GM21619 (cell line): ENCODE measurements around the gene PLIN3.
"Not testable (repeated sequence)": the region's sequence is repeated elsewhere in the genome, so short reads cannot be mapped to it uniquely, and the experiment has no call there.

Source experiments
- ATAC-seq: cut with Tn5 transposase; IDR thresholded peaks from one replicate; pipeline ENCODE4 v1.9.1; 2021; ENCODE audit not compliant: unreplicated experiment

Gene PLIN3

DNA sequence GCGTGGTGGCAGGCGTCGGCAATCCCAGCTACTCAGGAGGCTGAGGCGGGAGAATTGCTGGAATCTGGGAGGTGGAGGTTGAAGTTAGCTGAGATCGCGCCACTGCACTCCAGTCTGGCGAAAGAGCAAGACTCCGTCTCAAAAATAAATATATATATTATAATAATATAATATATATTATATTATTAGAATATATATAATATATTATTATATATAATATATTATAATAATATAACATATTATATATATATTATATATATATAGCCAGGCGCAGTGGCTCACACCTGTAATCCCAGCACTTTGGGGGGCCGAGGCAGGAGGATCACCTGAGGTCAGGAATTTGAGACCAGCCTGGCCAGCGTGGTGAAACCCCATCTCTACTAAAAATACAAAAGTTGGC, 25.5 kb upstream of the PLIN3 start:
- not testable (repeated sequence) for ATAC-seq

- ATAC-seq: no peak
These were observed 23.6 kb upstream of the PLIN3 start for GRCh38 chr19:4891066-4891465.

DNA sequence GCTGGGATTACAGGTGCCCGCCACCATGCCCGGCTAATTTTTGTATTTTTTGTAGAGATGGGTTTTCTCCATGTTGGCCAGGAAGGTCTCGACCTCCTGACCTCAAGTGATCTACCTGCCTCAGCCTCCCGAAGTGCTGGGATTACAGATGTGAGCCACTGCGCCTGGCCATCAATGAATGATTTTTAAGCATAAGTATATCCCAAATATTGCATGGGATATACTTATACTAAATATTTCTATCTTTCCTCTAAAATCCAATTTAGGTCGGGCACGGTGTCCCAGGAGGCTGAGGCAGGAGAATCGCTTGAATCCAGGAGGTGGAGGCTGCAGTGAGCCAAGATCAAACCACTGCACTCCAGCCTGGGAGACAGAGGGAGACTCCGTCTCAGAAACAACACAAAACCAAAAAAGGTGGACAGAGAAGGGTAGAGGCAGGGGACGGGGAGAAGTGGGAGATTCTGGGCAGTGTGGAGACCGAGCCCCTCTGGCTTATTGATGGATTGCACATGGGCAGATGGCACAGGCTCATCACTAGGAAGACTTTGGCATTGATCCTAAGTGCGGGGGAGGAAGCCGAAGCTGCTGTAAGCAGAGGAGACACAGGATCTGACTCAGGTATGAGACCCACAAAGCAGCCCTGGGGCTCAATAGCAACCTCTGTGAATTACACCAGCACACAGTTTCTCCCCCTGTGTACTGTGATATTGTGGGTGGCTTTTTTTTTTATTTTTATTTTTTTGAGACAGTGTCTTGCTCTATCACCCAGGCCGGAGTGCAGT, 21.8 kb upstream of the PLIN3 start:
- no peak for ATAC-seq

DNA sequence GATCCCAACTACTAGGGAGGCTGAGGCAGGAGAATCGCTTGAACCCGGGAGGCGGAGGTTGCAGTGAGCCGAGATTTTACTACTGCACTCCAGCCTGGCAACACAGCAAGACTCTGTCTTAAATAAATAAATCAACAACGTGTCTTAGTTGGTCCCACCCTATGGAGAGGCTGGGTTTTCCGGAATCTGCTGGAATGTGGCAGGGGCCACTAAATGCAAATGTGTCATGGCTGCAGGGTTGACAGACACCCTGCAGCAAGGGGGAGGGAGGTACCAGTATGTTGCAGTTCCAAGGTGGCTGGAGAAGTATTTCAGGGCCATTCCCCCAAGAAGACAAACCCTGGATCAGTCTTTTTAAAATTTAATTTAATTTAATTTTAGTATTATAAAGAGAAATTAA, 20.3 kb upstream of the PLIN3 start:
- not testable (repeated sequence) for ATAC-seq

GRCh38 chr19:4884993-4885392, 17.5 kb upstream of the PLIN3 start:
- not testable (repeated sequence) for ATAC-seq

DNA sequence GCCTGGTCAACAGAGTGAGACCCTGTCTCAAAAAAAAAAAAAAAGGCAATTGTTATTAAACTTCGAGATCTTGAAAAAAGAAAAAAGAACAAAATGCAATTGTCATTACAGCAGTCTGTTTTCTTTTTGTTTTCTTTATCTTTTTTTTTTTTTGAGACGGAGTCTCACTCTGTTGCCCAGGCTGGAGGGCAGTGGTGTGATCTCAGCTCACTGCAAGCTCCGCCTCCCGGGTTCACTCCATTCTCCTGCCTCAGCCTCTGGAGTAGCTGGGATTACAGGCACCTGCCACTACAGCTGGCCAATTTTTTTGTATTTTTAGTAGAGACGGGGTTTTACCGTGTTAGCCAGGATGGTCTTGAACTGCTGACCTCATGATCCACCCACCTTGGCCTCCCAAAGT, 15.4 kb upstream of the PLIN3 start:
- ATAC-seq: not testable (repeated sequence)

GRCh38 chr19:4879041-4879440, 11.6 kb upstream of the PLIN3 start:
- no peak for ATAC-seq

DNA sequence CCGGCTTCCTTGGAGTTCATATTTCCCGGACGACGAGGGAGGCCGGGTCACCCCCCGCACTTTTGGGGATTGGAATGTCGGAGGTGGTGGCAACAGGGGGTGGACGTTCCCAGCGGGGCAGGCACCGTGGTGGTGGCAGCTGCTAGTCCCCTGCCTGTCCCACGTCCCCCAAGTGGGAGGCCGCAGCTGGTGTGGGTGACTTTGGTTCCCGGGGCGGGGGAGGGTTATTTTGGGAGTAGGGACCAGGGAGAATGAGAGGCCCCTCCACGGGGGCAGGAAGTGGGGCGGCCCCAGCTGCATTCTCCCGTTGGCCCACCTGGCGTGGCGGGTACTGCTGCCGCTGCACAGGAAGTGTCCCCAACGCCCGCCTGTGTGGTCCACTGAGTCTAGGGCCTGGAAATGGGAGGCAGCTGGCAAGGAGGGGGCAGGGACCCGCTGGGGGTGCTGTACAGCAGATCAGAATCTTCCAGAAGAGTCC, 11.1 kb upstream of the PLIN3 start:
- no peak for ATAC-seq

DNA sequence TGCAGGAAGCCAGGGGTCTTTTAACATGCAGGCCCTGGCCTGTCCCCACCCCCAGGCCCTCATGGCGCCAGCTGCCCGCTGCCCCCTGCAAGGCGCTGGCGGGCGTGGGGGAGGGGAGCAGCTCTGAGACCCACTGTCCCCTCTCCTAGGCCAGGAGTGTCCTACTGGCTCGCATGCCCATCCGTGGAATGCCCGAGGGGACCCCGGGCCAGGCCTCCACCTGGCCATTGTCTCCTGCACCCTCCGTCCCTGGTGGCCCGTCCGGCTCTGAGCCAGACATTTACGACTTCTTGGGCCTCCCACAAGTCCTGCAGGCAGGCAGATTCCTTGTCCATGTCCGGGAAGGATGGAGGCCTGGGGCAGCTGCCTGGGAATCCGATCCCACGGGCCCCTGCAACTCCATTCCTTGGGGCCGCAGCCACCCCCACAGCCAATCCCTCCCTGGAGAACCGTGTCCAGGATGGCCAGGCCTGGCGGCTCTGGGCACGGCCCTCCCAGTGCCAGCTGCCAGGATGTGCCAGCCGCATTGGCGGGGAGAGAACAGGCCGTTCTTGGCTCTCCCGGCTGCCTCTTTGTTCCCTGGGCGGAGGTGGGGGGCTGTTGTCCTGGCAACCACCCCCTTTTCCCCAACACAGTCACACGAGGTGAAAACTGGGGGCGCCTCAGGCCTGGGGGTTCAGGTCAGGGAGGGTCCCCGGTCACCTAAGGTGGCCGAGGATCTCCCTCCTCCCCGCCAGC, 10.5 kb upstream of the PLIN3 start:
- ATAC-seq: no peak

DNA sequence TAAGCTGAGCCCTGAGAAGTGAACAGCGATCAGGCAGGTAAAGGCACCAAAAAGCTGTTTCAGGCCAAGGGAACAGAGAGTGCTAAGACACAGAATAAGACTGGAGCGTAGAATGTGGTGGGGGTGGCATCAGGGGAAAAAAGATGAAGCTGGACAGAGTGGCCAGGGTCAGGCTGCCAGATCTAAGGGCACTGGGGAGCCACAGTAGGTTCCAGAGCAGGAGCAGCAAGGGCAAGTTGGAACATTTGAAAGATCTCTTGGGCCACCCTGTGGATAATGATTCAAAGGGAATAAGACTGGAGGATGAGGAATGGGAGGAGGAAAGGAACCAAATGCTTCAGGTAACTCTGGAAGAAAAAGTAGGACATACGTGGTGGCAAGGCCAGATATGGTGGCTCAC, 6.5 kb upstream of the PLIN3 start:
- no peak for ATAC-seq

- ATAC-seq: no peak
These were observed 4.2 kb upstream of the PLIN3 start for GRCh38 chr19:4871711-4872110.

- ATAC-seq: no peak
These were observed 2.7 kb upstream of the PLIN3 start for GRCh38 chr19:4870025-4870700.

DNA sequence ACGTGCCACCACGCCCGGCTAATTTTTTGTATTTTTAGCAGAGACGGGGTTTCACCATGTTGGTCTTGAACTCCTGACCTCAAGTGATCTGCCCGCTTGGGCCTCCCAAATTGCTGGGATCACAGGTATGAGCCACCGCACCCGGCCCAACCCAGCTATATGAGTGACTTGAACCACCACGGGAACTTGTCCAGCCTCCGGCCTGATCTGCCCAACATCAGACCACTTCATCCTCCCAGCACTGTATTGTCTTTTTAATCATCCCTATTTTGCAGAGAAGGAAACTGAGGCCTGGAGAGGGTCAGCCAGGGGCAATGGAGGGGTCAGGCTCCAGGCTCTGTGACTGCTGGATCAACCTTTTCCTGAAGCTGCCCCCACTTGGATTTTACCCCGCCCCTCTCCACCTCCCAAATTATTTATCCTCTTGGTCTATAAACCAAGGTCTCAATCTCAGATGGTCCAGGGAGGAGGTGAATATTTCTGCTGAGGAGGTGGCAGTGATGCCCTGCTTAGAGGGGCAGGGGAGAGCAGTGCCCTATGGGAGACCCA, 893 bp upstream of the PLIN3 start:
- no peak for ATAC-seq

DNA sequence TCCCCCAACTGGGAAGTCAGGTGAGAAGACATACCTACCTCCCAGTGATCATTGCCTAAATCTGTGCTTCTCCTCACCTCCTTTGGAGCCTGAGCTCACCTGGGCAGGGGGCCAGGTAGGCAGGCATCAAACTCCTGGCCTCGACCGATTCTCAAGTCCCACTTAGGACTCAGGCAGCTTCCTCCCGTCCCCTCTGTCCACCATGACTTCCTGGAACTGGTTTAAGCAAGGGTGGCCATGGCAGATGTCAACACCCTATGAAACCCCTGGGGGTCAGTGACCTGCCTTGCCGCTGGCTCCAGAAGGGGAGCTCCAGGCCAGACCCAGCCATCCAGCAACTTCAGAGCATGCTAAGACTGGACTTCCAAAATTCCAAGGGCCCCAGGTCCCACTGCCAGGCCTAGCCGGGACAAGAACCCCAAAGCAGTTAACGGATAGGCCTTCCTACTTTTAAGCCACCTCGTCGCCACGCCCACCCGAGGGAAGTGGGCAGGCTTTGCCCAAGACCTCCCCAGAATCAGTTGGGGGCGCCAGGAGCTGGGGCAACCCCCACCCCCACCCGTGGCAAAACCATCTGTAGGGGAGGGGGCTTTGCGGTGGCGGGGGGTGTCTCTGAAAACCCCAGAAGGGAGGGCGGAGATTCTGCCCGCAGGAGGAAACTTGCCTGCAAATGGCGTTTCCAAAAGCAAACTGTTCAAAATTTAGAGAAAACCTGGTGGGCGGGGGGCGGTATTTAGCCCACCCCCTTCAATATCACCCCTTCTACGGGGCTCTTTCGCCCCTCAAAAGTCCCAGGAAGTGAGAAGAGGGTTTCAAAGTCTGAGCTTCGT, 657 bp downstream of the PLIN3 start:
- ATAC-seq: no peak

DNA sequence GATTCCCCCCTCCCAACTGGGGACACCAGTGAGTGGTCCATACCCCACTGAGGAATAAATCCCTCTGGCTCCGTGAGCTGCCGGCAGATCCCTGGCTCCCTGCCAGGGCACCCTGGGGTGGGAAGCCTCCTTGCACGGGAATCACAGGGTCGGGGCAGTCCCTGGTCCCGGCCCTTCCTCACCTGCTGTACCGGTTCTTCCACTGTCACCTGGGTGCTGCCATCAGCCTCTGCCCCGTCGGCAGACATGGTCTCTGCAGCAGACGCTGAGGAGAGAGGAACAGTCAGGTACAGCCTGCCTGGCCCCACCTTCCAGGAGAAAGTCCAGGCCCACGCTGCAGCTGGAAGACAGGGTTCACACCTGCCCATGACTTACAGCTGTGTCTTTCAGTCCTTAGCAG, 6.3 kb downstream of the PLIN3 start:
- ATAC-seq: no peak

DNA sequence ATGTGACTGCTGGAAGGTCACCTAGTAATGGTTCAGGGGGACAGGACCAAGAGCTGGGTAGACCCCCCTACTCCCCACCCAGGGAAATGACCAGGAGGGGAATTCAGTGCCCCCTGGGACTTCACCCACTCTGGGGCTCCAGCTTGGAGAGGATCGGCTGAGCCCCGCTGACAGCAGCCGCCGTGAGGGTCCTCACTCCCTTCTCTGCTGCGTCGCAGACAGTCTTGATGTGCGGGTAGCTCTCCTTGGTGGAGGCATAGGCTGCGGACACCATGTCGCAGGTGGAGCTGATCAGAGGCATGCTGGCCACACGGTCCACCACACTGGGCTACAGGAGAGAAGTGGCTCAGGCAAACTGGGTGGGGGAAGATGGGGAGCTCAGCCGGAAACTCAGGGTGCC, 7.8 kb downstream of the PLIN3 start:
- ATAC-seq: no peak

- ATAC-seq: not testable (repeated sequence)
These were observed 11.0 kb downstream of the PLIN3 start for GRCh38 chr19:4856468-4856867.

DNA sequence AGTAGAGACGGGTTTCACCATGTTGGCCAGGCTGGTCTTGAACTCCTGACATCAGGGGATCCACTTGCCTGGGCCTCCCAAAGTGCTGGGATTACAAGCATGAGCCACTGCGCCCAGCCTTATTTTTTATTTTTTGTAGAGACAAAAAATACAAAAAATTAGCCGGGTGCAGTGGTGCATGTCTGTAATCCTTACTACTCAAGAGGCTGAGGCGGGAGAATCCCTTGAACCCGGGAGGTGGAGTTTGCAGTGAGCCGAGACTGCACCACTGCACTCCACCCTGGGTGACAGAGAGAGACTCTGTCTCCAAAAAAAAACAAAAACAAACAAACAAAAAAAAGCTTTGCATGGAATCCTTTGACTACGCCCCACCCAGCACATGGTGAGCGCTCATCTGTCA, 14.0 kb downstream of the PLIN3 start:
- not testable (repeated sequence) for ATAC-seq

- ATAC-seq: no peak
These were observed 15.0 kb downstream of the PLIN3 start for GRCh38 chr19:4852484-4852883.

DNA sequence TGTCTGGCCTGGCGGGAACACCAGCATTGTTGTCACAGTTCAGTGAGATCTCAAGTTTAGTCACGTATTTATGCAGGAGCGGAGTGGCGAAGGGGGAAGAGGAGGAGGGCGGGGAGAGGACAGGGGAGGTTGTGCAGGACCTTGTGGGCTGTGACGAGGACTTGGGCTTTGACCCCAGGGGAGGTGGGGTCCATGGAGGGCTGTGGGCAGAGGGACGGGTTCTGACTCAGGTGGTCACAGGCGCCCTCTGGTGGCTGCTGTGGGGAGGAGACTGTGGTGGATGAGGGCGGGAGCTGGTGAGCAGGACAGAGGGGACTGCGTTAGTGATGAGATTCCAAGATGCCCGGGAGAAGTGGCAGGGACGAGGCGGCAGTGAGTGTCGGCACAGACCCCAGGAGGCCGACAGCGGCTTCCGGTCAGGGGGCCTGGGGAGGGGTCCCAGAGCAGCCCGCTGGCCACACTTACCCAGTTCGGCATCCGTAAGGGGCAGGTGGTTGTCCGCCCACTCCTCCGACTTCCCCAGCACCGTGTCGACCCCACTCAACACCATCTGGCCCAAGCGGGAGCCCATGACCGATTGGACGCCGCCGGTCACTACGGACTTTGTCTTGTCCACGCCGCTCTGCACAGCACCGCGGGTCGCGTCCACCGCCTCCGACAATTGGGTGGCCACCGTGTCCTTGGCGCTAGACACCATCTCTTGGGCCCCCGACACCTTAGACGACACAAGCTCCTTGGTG, 15.7 kb downstream of the PLIN3 start:
- no peak for ATAC-seq
